Stimulated activated CD4-positive, alpha-beta T cell treated with anti-CD3 and anti-CD28 coated beads, TNF-alpha, amount 100 ng/mL, for 24 hours (primary cell): ENCODE data around the gene OR51B5.
A peak's percentile ranks its signal among the peaks of the same experiment; 100 is the strongest.
"Not testable (repeated sequence)": the region's sequence is repeated elsewhere in the genome, so short reads cannot be mapped to it uniquely, and the experiment has no call there.

Experiments used
- DNase-seq, 3 experiments: peaks; one replicate each; pipeline ENCODE4 v3.0.0-alpha.2; 2020; ENCODE audit warnings: low read depth in 3 of 3

OR51B5 gene

DNA sequence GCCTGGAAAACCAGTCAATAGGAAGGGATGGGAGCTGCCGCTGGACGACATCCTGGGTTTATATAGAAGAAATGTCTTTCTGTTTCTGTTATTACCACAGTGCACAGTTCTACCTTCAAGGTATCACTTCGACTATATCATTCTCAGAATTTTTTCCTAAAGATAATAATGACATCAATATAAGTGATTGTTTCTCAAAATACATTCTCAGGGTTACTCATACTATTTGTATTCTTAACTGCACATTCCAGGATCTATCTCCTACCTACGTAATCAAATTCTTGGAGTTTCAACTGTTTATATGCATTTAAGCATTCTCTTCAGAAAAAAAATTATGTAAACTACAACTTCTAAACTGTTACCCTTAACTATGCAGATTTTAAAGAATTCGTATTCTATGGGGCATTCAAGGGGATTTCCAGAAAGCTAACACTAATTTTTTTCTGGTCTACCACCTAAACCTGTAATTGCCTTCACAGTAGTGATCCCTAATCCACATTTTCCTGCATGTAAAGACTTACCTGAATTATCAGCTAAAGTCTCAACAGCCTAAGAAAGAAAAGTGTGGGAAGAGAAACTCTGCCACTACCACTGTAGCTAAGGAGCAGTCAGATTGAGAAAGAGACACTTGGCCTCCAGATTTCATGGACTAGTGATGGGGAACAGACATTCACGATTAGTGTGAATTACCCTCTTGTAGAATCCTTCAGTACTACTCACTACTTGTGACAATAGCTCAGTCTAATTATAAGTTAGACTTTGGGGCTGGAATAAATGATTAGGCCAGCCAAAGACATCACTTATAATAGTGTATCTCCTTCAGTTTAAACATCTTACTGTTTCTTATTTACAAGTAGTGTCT is at the start of gene OR51B5:
TSS of gene OR51B5 (minus strand) at position 51 of the 862 bp plus-strand sequence. CDS start at position 51, 0 bp downstream.
- no peak for DNase-seq

GRCh38 chr11:5390210-5390609 is 46.9 kb upstream of the OR51B5 start:
- no peak for DNase-seq

GRCh38 chr11:5384335-5384734 is 41.0 kb upstream of the OR51B5 start:
- DNase-seq: no peak

- no peak for DNase-seq
Measured at GRCh38 chr11:5383576-5383975, 40.3 kb upstream of the OR51B5 start, which contains the start of gene OR51M1. TSS of gene OR51M1 (plus strand) at chr11:5383812. CDS start at chr11:5389399, 5,587 bp downstream.

DNA sequence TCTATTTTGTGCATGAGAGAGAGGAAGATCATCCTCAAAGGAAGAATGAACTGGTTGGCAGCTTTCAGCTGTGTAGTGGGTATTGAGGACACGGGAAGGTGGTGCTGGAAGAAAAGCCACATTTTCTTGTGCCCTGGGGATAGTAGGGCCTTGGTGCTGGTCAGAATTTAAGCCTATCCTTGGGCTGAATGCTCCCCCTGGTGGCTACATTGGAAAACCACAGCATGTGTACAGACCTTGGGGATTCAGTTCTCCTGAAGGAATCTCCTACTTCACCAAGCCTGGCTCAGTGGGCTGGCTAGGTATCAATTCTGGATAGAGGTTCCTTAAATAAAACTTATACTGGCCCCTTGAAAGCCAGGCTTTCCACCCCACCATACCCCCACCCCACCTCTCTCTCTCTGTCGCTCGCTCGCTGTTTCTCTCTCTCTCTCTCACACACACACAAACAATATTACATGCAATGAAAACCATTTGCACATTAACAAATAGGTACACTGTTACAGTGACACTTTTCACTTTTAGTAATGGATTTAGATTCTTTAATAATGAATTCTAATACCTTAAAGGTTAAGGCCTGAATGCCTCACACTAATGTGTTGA is 37.5 kb upstream of the OR51B5 start:
- DNase-seq: peak in 1 of 3 experiments; percentile 19

DNA sequence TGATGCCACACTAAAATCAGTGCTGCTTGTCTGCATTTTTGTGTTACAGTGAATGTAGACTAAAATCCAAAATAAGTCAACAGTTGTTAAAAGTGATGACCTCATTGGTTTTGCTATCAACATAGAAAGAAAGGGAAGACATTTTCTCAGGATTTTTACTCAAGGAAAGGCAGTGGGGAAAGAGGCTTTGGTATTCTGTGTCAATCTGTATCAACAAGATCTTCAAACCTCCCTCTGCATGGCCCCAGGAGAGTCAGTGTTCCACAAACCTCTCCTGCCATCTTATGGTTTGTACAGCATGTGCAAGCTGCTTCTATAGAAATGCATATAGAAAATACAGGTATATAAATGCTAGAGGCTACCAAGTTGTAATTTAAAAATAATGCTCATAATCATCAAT is 26.5 kb upstream of the OR51B5 start:
- no peak for DNase-seq

DNA sequence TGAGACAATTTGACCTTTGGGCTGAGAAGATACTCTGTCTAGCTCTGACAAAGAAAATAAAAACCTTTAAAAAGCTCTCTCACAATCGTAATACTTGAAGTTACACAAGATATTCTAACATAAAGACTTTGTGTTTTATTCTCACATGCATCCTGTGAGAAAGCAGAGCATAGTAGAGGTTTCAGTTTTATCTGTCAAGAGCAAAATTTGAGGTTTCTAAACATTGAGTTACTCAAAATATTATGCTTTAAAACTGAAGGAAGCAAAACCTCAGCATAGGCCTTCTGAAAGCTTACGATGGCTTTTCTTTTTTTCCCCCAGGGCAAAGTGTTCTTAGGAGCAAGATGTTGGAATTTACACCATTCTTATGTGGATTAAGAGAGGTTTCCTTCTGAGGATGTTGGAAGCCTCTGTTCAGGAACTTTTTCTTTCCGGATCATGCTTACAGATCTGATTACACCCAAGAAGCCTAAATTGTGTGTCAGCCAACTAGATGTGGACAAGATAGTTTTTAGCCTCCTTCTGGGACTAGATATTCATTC is 25.2 kb upstream of the OR51B5 start:
- no peak for DNase-seq

- no peak for DNase-seq
Measured at GRCh38 chr11:5367448-5368074, 24.2 kb upstream of the OR51B5 start.

DNA sequence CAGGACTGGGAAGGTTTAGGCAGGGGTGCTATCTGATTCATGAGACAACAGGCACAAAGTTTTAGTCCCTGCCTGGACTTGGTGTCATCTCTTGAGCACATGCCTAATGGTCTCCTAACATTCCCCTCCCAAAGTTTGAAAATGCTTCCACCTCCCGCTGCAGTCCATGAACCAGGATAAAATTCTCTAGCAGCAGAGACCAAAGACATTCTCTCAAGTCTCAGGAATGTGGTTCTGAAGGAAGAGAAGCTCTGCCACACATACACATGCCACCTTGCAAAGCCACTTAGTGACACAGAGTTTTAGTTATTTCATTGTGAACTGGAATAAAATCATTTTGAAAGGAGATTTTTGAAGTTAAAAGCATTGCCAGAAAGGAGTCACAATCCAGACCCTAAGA is 23.5 kb upstream of the OR51B5 start:
- no peak for DNase-seq

GRCh38 chr11:5366365-5366764 is 23.0 kb upstream of the OR51B5 start:
- not testable (repeated sequence) for DNase-seq

GRCh38 chr11:5364214-5364613 is 20.9 kb upstream of the OR51B5 start:
- DNase-seq: no peak

DNA sequence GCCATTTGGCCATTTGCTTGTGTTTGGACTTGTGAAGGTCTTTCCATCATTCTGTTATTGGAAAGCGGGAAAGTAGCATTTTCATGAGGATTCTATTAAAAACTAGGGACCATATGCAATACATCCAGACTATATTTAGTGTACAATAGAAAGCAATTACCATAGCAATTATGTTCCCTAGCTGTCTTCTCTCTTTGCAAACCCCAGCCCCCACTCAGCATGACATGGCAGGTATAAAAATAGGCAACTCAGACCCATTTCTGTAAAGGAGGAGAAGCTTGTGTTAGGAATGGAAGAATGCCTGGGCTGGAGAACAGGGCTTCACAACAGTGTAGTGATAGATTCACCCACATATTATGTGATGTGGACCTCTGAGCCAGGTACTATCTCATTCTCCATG is 20.4 kb upstream of the OR51B5 start:
- DNase-seq: no peak

DNA sequence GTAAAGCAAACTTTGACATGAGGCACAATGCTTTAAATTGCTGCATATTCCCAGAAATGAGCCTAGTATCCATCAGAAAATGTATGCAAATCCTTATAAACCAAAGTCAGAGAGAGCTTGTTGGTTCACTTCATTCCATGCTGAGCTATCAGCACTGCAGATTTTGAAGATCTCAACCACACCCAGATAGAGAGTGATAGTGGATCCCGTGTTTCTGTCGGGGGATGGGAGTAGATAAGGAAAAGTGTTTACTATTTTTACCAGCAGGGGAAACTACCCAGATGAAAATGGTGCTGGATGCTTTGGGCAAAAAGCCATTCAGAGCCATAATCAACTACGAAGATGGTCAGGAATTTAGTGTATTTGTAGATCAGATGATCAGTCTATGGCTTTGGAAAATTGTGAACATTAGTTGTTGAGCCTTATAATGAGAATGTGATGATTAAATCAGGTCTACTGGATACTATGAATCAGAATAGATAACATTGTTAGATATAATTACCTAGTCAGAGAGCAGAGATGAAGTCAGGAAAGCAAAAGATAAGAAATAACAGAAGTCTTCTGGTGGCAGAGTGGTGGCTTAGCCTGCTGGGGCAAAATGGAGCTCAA is 18.8 kb upstream of the OR51B5 start:
- no peak for DNase-seq

DNA sequence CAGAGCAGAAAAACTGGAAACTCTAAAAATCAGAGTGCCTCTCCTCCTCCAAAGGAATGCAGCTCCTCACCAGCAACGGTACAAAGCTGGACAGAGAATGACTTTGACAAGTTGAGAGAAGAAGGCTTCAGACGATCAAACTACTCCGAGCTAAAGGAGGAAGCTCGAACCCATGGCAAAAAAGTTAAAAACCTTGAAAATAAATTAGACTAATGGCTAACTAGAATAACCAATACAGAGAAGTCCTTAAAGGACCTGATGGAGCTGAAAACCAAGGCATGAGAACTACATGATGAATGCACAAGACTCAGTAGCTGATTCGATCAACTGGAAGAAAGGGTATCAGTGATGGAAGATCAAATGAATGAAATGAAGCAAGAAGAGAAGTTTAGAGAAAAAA is 12.7 kb upstream of the OR51B5 start:
- DNase-seq: not testable (repeated sequence)

DNA sequence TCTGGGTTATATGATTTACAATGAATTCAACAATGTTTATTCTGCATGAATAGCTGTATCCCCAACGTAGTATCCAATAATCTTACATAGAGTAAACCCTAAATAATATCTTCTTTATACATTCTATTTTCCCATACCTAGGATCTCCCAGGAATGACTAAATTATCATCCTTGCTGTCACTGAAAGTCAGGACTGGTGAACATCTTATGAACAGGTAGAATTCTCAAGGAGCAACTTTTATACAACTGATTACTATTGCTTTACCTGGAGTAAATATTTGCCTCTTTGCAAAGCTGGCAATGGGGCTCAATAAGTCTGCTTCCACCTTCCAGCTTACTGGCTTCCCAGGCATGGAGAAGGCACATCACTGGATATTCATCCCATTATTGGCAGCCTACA is 7.9 kb upstream of the OR51B5 start, which contains the start of gene OR51B6:
TSS of gene OR51B6 (plus strand) at position 301 of the 400 bp plus-strand sequence. CDS start at position 301, 0 bp downstream.
- DNase-seq: no peak

GRCh38 chr11:5349550-5349949 is 6.2 kb upstream of the OR51B5 start:
- DNase-seq: no peak

- no peak for DNase-seq
Measured at GRCh38 chr11:5348551-5349194, 5.3 kb upstream of the OR51B5 start.

DNA sequence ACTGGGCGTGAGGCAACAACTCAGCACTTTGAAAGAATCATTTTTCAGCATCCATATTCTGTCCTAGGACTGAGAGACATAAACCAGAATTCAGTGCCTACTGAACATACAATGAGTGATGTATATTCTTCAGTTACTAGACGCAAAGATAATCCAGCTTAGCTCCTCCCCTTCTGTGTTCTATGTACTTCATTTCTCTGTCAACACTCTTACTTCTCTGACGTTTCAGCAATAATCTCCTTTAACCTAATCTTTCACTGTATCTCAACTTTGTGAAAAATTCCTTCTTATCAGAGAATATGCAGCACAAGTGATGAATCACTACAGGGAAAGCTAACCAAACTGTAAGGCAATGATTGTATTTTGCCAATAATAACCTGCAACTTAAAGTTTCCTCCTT is 2.5 kb upstream of the OR51B5 start:
- DNase-seq: no peak

DNA sequence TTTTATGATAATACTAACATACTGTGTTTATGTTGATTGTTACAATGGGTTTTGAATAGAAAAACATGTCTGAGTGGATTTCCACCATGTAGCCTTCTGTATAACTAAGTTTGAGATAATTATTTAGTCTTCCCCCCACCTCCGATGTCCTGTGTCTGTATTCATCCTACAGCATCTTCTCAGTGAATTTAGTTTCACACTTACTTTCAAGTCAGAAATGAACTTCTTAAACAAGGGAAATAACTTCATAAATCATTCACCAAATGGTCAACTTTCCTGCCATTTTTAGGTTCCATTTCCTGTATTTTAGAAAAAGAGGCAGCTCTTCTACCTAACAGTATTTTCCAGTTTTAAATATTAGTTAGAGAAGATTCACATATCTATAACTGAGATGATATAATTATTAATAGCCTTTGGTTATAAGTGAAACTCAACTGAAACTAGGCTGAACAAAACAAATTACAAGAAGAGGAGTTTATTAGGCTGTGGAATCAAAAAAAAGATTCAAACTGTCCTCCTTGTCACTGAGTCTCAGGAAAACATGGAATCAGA is 3.5 kb downstream of the OR51B5 start:
- no peak for DNase-seq

- DNase-seq: not testable (repeated sequence)
Measured at GRCh38 chr11:5337253-5337652, 6.1 kb downstream of the OR51B5 start.

- DNase-seq: no peak
Measured at GRCh38 chr11:5336331-5336730, 7.0 kb downstream of the OR51B5 start.
